ENCODE data around the gene U2SURP. TPM values are rescaled to one million over a fixed set of nuclear protein-coding genes. Genes with fewer than 3 reads are reported as not detected.

Gene U2SURP
- 72.2 TPM for total RNA-seq

GRCh38 chr3:143001369-143002082 is at the start of gene U2SURP:
Gene U2SURP, plus strand, starts transcription at chr3:143001570. Its CDS starts 59 bp downstream, at chr3:143001629.
- TF ChIP-seq CTCF (IDR thresholded peaks at IDR 0.05) (peak in 1 of 3 experiments; percentile 17), POLR2AphosphoS5 (IDR thresholded peaks at IDR 0.05; ENCODE audit: insufficient read depth in 1 of 2, low read depth in 1 of 2) (peak; percentile 96 to 98), POLR2A (IDR thresholded peaks at IDR 0.05) (peak in 1 of 2 donors; percentile 54)
- Histone ChIP-seq H3K27ac (peak within 1 kb of the TSS; percentile 89), H3K27me3 (no peaks in the 10 kb centered on the region), H3K36me3 (no peaks in the 10 kb centered on the region), H3K4me3 (peak within 1 kb of the TSS; percentile 85 to 88), H3K9me3 (no peaks in the 10 kb centered on the region), H3K4me1 (peaks cover 49% of the 10 kb centered on the region)
- intact Hi-C loops (cut with DNase I): no loop called here
- peak in 1 of 2 donors; percentile 97 for DNase-seq (ENCODE audit: extremely low spot score in 2 of 2)

- Histone ChIP-seq H3K27me3 (no peaks in the 10 kb centered on the region), H3K9me3 (no peaks in the 10 kb centered on the region), H3K27ac (no peak overlapping the region), H3K4me3 (no peak overlapping the region), H3K36me3 (no peaks in the 10 kb centered on the region), H3K4me1 (no peaks in the 10 kb centered on the region)
- intact Hi-C loops (cut with DNase I): no loop called here
- TF ChIP-seq CTCF (IDR thresholded peaks at IDR 0.05): no peak
- TF ChIP-seq POLR2A (IDR thresholded peaks at IDR 0.05): no peak
- no peak for TF ChIP-seq POLR2AphosphoS5 (IDR thresholded peaks at IDR 0.05; ENCODE audit: insufficient read depth in 1 of 2, low read depth in 1 of 2)
- no peak for DNase-seq (ENCODE audit: extremely low spot score in 2 of 2)
Measured at GRCh38 chr3:142951794-142952193, 49.6 kb upstream of the U2SURP start.

GRCh38 chr3:142952272-142953193 is 48.8 kb upstream of the U2SURP start:
- TF ChIP-seq POLR2A (IDR thresholded peaks at IDR 0.05): no peak
- TF ChIP-seq POLR2AphosphoS5 (IDR thresholded peaks at IDR 0.05; ENCODE audit: insufficient read depth in 1 of 2, low read depth in 1 of 2): no peak
- TF ChIP-seq CTCF (IDR thresholded peaks at IDR 0.05): no peak
- no peaks in the 10 kb centered on the region for H3K4me1 ChIP-seq
- intact Hi-C loops (cut with DNase I): no loop called here
- H3K36me3 ChIP-seq: no peaks in the 10 kb centered on the region
- no peaks in the 10 kb centered on the region for H3K9me3 ChIP-seq
- no peak overlapping the region for H3K4me3 ChIP-seq
- no peaks in the 10 kb centered on the region for H3K27me3 ChIP-seq
- DNase-seq (ENCODE audit: extremely low spot score in 2 of 2): no peak
- no peak overlapping the region for H3K27ac ChIP-seq

- intact Hi-C loops (cut with DNase I): no loop called here
Measured at GRCh38 chr3:142953443-142953842, 47.9 kb upstream of the U2SURP start.

More at GRCh38 chr3:142953443-142953842, 47.9 kb upstream of the U2SURP start:
- Histone ChIP-seq H3K27ac (no peak overlapping the region), H3K4me3 (no peak overlapping the region), H3K9me3 (no peaks in the 10 kb centered on the region), H3K4me1 (no peaks in the 10 kb centered on the region), H3K36me3 (no peaks in the 10 kb centered on the region), H3K27me3 (no peaks in the 10 kb centered on the region)
- no peak for DNase-seq (ENCODE audit: extremely low spot score in 2 of 2)
- TF ChIP-seq POLR2A (IDR thresholded peaks at IDR 0.05) (no peak), CTCF (IDR thresholded peaks at IDR 0.05) (no peak), POLR2AphosphoS5 (IDR thresholded peaks at IDR 0.05; ENCODE audit: insufficient read depth in 1 of 2, low read depth in 1 of 2) (no peak)
